ENCODE measurements around the gene CSF2. TPM values are rescaled to one million over a fixed set of nuclear protein-coding genes. Genes with fewer than 3 reads are reported as not detected.

Gene CSF2
- total RNA-seq, 1 experiment from 2014 or later, result 0.80 TPM

DNA sequence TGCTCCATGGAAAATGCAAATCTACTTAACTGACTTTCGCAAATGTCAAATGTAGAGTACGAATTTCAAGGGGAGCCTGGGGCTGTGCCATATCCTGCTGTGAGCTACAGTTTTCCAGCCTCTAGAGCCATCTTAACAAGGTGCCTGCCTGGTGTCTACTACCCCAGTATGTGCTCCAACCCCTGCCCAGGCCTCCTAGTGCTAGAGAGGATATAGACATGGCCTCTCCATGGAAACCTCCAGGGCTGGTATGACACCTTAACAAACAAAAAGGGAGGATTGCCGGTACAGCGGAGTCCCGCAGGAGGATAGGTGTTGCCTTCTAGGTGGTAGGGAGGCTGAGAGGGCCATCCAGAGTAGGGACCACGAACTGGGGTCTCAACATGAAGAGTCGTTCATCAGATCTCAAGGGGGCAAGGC is 26.7 kb upstream of the CSF2 start:
- TF ChIP-seq, protein P1, sequence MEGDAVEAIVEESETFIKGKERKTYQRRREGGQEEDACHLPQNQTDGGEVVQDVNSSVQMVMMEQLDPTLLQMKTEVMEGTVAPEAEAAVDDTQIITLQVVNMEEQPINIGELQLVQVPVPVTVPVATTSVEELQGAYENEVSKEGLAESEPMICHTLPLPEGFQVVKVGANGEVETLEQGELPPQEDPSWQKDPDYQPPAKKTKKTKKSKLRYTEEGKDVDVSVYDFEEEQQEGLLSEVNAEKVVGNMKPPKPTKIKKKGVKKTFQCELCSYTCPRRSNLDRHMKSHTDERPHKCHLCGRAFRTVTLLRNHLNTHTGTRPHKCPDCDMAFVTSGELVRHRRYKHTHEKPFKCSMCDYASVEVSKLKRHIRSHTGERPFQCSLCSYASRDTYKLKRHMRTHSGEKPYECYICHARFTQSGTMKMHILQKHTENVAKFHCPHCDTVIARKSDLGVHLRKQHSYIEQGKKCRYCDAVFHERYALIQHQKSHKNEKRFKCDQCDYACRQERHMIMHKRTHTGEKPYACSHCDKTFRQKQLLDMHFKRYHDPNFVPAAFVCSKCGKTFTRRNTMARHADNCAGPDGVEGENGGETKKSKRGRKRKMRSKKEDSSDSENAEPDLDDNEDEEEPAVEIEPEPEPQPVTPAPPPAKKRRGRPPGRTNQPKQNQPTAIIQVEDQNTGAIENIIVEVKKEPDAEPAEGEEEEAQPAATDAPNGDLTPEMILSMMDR (IDR thresholded peaks at IDR 0.05; ENCODE audit: unreplicated experiment), result no peak
- BruUV-seq (replicated peaks), result no TSS peak

DNA sequence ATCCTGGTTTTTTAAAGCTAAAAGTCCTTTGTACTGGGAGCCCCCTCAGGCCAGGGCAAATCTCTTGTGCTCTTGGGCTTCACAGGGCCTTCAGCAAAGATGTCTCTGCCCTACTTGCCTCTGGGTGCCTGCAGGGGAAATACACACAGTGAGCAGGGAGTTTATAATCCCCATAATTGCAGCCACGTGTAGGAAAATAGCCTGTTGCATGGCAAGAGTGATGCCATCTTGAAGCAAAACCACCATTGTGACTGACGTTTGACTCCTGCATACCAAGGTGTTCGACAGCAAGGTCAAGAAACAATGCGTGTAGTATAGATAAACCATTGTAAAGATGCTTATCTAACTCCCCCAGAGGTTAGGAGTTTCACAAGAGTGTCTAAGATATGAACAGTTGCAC is 24.5 kb upstream of the CSF2 start:
- TF ChIP-seq, protein P1 (IDR thresholded peaks at IDR 0.05; ENCODE audit: unreplicated experiment), result no peak
- Mint-ChIP-seq H3K9me3 (ENCODE audit: low read depth, unreplicated experiment) (no peaks in the 10 kb centered on the region), H3K4me3 (ENCODE audit: low read depth, unreplicated experiment) (no peak overlapping the region), H3K27ac (ENCODE audit: unreplicated experiment) (no peak overlapping the region), H3K27me3 (ENCODE audit: unreplicated experiment) (peaks cover 44% of the 10 kb centered on the region), H3K4me1 (ENCODE audit: low read depth, unreplicated experiment) (no peaks in the 10 kb centered on the region), H3K36me3 (ENCODE audit: insufficient read depth, unreplicated experiment) (no peaks in the 10 kb centered on the region)
- intact Hi-C loops (cut with micrococcal nuclease; ENCODE audit: unreplicated experiment), result no loop called here
- BruUV-seq (replicated peaks), result no TSS peak
- CTCF ChIA-PET, result no interaction called here
- no peak for DNase-seq

More for the DNA sequence above, 26.7 kb upstream of the CSF2 start:
- no peaks in the 10 kb centered on the region for H3K9me3 Mint-ChIP-seq (ENCODE audit: low read depth, unreplicated experiment)
- CTCF ChIA-PET, result no interaction called here
- no peaks in the 10 kb centered on the region for H3K4me1 Mint-ChIP-seq (ENCODE audit: low read depth, unreplicated experiment)
- no peaks in the 10 kb centered on the region for H3K36me3 Mint-ChIP-seq (ENCODE audit: insufficient read depth, unreplicated experiment)
- no peak overlapping the region for H3K4me3 Mint-ChIP-seq (ENCODE audit: low read depth, unreplicated experiment)
- H3K27ac Mint-ChIP-seq (ENCODE audit: unreplicated experiment), result no peak overlapping the region
- no peak for DNase-seq
- peaks cover 34% of the 10 kb centered on the region for H3K27me3 Mint-ChIP-seq (ENCODE audit: unreplicated experiment)
- intact Hi-C loops (cut with micrococcal nuclease; ENCODE audit: unreplicated experiment), result no loop called here

DNA sequence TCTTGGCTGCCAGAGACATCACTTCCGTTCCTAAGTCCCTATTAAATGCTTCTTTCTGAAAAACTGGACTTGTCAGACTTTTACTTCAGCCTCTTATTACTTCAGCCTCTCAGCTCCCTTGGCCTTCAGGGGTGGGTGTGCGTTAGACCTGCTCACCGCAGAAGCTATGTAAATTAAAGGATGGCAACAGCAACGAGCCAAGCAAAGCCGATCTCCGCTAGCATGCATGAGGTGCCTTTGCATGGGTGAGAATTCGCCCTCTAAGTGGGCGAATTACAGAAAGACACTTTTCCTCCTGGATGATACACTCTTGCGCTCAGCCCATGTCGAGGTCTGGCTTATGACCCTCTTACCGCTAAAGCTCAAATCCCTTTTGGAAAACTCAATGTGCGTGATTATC is 24.0 kb upstream of the CSF2 start:
- DNase-seq, result no peak
- CTCF ChIA-PET, result no interaction called here
- Mint-ChIP-seq H3K36me3 (ENCODE audit: insufficient read depth, unreplicated experiment) (no peaks in the 10 kb centered on the region), H3K9me3 (ENCODE audit: low read depth, unreplicated experiment) (no peaks in the 10 kb centered on the region), H3K27ac (ENCODE audit: unreplicated experiment) (no peak overlapping the region), H3K4me1 (ENCODE audit: low read depth, unreplicated experiment) (no peaks in the 10 kb centered on the region), H3K4me3 (ENCODE audit: low read depth, unreplicated experiment) (no peak overlapping the region), H3K27me3 (ENCODE audit: unreplicated experiment) (peaks cover 49% of the 10 kb centered on the region)
- intact Hi-C loops (cut with micrococcal nuclease; ENCODE audit: unreplicated experiment), result no loop called here
- TF ChIP-seq, protein P1 (IDR thresholded peaks at IDR 0.05; ENCODE audit: unreplicated experiment), result no peak
- BruUV-seq (replicated peaks), result no TSS peak

DNA sequence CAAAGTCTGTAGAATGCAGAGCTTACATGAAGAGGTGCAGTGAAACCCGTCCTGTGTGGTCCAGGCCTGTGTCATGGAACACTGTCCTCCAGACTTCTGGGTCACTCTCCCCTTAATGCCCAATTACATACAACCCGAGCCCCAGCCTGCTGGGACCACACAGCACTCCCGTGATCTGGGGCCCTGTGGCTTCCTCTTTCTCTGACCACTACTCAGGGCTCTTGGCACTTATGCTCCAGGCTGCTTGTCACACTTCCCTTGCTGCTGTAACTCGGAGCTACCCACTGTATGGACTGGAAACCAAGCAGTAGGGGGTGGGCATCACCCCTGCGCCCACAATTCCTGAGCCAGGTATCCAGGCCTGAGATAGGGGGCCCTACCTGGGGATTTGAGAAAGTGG is 23.5 kb upstream of the CSF2 start:
- CTCF ChIA-PET, result no interaction called here
- no peak for DNase-seq
- H3K27ac Mint-ChIP-seq (ENCODE audit: unreplicated experiment), result no peak overlapping the region
- intact Hi-C loops (cut with micrococcal nuclease; ENCODE audit: unreplicated experiment), result no loop called here
- H3K36me3 Mint-ChIP-seq (ENCODE audit: insufficient read depth, unreplicated experiment), result no peaks in the 10 kb centered on the region
- no TSS peak for BruUV-seq (replicated peaks)
- no peak overlapping the region for H3K4me3 Mint-ChIP-seq (ENCODE audit: low read depth, unreplicated experiment)
- TF ChIP-seq, protein P1 (IDR thresholded peaks at IDR 0.05; ENCODE audit: unreplicated experiment), result no peak
- H3K9me3 Mint-ChIP-seq (ENCODE audit: low read depth, unreplicated experiment), result no peaks in the 10 kb centered on the region
- H3K4me1 Mint-ChIP-seq (ENCODE audit: low read depth, unreplicated experiment), result no peaks in the 10 kb centered on the region
- peaks cover 55% of the 10 kb centered on the region for H3K27me3 Mint-ChIP-seq (ENCODE audit: unreplicated experiment)
